OCI-LY1 (cell line): ENCODE data around the gene PRDM15.

Experiments
- CTCF ChIP-seq: fragments of 200-600 bp; sonication (generic), shearing (Covaris generic); IDR thresholded peaks from 2 replicates; pipeline ENCODE4 v1.5.1; 2017; ENCODE audit warnings: mild to moderate bottlenecking, antibody characterized with exemption, low read length, moderate library complexity, mixed read lengths
- EZH2 ChIP-seq: fragments of 200-600 bp; sonication (generic), shearing (Covaris generic); IDR thresholded peaks from 2 replicates; pipeline ENCODE4 v1.8.0; 2017; ENCODE audit warnings: borderline replicate concordance, mixed run types, mild to moderate bottlenecking, antibody characterized with exemption, low read length, moderate library complexity, mixed read lengths

DNA sequence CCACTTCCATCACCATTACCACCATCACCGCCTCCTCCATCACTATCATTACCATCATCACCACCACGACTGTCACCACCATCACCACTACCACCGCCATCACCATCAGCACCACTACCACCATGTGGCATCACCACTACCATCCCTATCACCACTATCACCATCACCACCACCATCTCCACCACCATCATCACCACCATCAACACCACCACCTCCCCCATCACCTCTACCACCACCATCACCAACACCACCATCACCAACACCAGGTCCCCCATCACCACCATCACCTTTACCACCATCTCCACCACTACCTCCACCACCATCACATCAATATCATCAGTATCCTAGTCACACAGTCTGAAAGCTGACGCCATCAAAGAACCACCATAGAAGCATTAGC is 72.4 kb downstream of the PRDM15 start:
- no peak for TF ChIP-seq CTCF
- TF ChIP-seq EZH2, result no peak
